Hepatocyte (in vitro differentiated cells): ENCODE results near the gene NOC4L. TPM values are rescaled to one million over a fixed set of nuclear protein-coding genes. Genes with fewer than 3 reads are reported as not detected.

Experiments used
- DNase-seq: peaks from one replicate; pipeline ENCODE4 v3.0.0-alpha.2; 2016; ENCODE audit warnings: low spot score
- H2AFZ ChIP-seq: fragments of 200-600 bp; sonication (generic); 2 replicates; pipeline ENCODE4 v1.6.0; 2016; ENCODE audit warnings: antibody characterized with exemption, mild to moderate bottlenecking
- H3K27ac ChIP-seq: fragments of 200-600 bp; sonication (generic); 2 replicates; pipeline ENCODE4 v1.5.1; 2016; ENCODE audit warnings: mild to moderate bottlenecking
- H3K27me3 ChIP-seq: fragments of 200-600 bp; sonication (generic); 2 replicates; pipeline ENCODE4 v1.6.1; 2016
- H3K36me3 ChIP-seq: fragments of 200-600 bp; sonication (generic); replicated peaks from 2 replicates; pipeline ENCODE4 v1.5.1; 2016; ENCODE audit warnings: low read depth; ENCODE audit not compliant: insufficient read depth
- H3K4me1 ChIP-seq: fragments of 200-600 bp; sonication (generic); 2 replicates; pipeline ENCODE4 v1.5.1; 2016; ENCODE audit warnings: mild to moderate bottlenecking, moderate library complexity; ENCODE audit not compliant: insufficient read depth
- H3K4me2 ChIP-seq: fragments of 200-600 bp; sonication (generic); 2 replicates; pipeline ENCODE4 v1.6.0; 2016
- H3K4me3 ChIP-seq: fragments of 200-600 bp; sonication (generic); 2 replicates; pipeline ENCODE4 v1.5.1; 2016; ENCODE audit warnings: mild to moderate bottlenecking
- H3K79me2 ChIP-seq: fragments of 200-600 bp; sonication (generic); 2 replicates; pipeline ENCODE4 v1.6.0; 2017; ENCODE audit warnings: mild to moderate bottlenecking
- H3K9me2 ChIP-seq: fragments of 200-600 bp; sonication (generic); replicated peaks from 2 replicates; pipeline ENCODE4 v1.6.0; 2017; ENCODE audit warnings: mild to moderate bottlenecking; ENCODE audit not compliant: insufficient read depth
- H3K9me3 ChIP-seq: fragments of 200-600 bp; sonication (generic); 2 replicates; pipeline ENCODE4 v1.5.1; 2016; ENCODE audit warnings: low read depth, mild to moderate bottlenecking
- H4K20me1 ChIP-seq: fragments of 200-600 bp; sonication (generic); 2 replicates; pipeline ENCODE4 v1.6.0; 2016; ENCODE audit warnings: mild to moderate bottlenecking; ENCODE audit not compliant: insufficient read depth, poor library complexity, severe bottlenecking
- EZH2 ChIP-seq: fragments of 200-600 bp; sonication (generic); IDR thresholded peaks from 2 replicates; pipeline ENCODE4 v1.6.1; 2016; ENCODE audit warnings: antibody characterized with exemption, mild to moderate bottlenecking, borderline replicate concordance
- EZH2phosphoT487 ChIP-seq: fragments of 200-600 bp; sonication (generic); IDR thresholded peaks from one replicate; pipeline ENCODE4 v1.6.1; 2018; ENCODE audit warnings: antibody characterized with exemption, mild to moderate bottlenecking, low read depth, moderate library complexity; ENCODE audit not compliant: unreplicated experiment, severe bottlenecking
- WGBS: methylation state at CpG from one replicate; pipeline ENCODE4 v1.1.6; 2016; ENCODE audit warnings: low lambda C conversion rate; ENCODE audit errors: missing lambda C conversion rate; 5-methylcytosine and 5-hydroxymethylcytosine counted together
- polyA plus RNA-seq: library from polyadenylated mRNA; unstranded; fragments of >200 nt; fragmentation: Nextera tagmentation; extraction: Ambion mirVana; gene quantifications from 2 replicates; pipeline ENCODE4 v1.2.1, GENCODE V29; 2016
- total RNA-seq: library from RNA; depleted of rRNA; stranded (reverse); fragments of >200 nt; gene quantifications from 2 replicates; pipeline ENCODE4 v1.2.3, GENCODE V29; 2014
- TF ChIP-seq, protein P1 (sequence below): fragments of 200-600 bp; sonication (generic); IDR thresholded peaks from 2 replicates; pipeline ENCODE4 v1.5.1; 2016; ENCODE audit warnings: antibody characterized with exemption, mild to moderate bottlenecking; ENCODE audit not compliant: poor library complexity

Gene NOC4L
- total and polyA plus RNA-seq, 2 experiments from 2014 or later = 8.9 to 31.8 TPM

DNA sequence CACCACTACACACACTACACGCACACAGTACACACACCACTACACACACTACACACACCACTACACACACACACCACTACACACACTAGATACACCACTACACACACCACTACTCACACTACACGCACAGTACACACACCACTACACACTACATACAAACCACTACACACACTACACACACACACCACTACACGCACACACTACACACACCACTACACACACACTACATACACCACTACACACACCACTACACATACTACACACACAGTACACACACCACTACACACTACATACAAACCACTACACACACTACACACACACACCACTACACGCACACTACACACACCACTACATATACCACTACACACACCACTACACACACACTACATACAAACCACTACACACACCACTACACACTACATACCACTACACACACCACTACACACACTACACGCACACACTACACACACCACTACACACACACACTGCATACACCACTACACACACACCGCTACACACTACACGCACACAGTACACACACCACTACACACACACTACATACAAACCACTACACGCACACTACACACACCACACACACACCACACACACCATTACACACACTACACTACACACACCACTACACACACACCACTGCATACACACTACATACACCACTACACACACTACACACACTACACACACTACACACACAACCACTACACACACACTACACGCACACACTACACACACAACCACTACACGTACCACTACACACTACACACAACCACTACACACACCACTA lies 11.7 kb downstream of the NOC4L start:
- no peak overlapping the region for H2AFZ ChIP-seq
- H3K79me2 ChIP-seq = no peaks in the 10 kb centered on the region
- no peaks in the 10 kb centered on the region for H3K9me3 ChIP-seq
- H3K4me1 ChIP-seq = no peaks in the 10 kb centered on the region
- no peak for DNase-seq
- H4K20me1 ChIP-seq = no peaks in the 10 kb centered on the region
- no peak overlapping the region for H3K27ac ChIP-seq
- TF ChIP-seq, protein P1, sequence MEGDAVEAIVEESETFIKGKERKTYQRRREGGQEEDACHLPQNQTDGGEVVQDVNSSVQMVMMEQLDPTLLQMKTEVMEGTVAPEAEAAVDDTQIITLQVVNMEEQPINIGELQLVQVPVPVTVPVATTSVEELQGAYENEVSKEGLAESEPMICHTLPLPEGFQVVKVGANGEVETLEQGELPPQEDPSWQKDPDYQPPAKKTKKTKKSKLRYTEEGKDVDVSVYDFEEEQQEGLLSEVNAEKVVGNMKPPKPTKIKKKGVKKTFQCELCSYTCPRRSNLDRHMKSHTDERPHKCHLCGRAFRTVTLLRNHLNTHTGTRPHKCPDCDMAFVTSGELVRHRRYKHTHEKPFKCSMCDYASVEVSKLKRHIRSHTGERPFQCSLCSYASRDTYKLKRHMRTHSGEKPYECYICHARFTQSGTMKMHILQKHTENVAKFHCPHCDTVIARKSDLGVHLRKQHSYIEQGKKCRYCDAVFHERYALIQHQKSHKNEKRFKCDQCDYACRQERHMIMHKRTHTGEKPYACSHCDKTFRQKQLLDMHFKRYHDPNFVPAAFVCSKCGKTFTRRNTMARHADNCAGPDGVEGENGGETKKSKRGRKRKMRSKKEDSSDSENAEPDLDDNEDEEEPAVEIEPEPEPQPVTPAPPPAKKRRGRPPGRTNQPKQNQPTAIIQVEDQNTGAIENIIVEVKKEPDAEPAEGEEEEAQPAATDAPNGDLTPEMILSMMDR = no peak
- TF ChIP-seq EZH2 = no peak
- TF ChIP-seq EZH2phosphoT487 = no peak
- no peak overlapping the region for H3K4me3 ChIP-seq
- no peaks in the 10 kb centered on the region for H3K9me2 ChIP-seq
- H3K4me2 ChIP-seq = no peak overlapping the region
- H3K27me3 ChIP-seq = no peaks in the 10 kb centered on the region
- 100% methylated on average over 7 of the region's 10 CpGs for whole genome bisulfite sequencing
- H3K36me3 ChIP-seq = no peaks in the 10 kb centered on the region

- TF ChIP-seq EZH2phosphoT487 = no peak
- TF ChIP-seq, protein P1 = no peak
- no peak for TF ChIP-seq EZH2
- no peaks in the 10 kb centered on the region for H3K27me3 ChIP-seq
- H4K20me1 ChIP-seq = no peaks in the 10 kb centered on the region
- no peaks in the 10 kb centered on the region for H3K4me1 ChIP-seq
- H3K27ac ChIP-seq = no peak overlapping the region
- no peak overlapping the region for H2AFZ ChIP-seq
- DNase-seq = no peak
- no peaks in the 10 kb centered on the region for H3K36me3 ChIP-seq
- no peak overlapping the region for H3K4me3 ChIP-seq
- H3K9me2 ChIP-seq = no peaks in the 10 kb centered on the region
- H3K79me2 ChIP-seq = no peaks in the 10 kb centered on the region
- WGBS = 82% methylated on average over 5 of the region's 8 CpGs
- no peaks in the 10 kb centered on the region for H3K9me3 ChIP-seq
- H3K4me2 ChIP-seq = no peak overlapping the region
Measured at GRCh38 chr12:132156573-132157325, 12.5 kb downstream of the NOC4L start.

- Histone ChIP-seq H3K4me2 (no peak overlapping the region), H3K4me1 (no peaks in the 10 kb centered on the region), H2AFZ (no peak overlapping the region), H3K79me2 (no peaks in the 10 kb centered on the region), H3K36me3 (no peaks in the 10 kb centered on the region), H4K20me1 (no peaks in the 10 kb centered on the region), H3K27ac (no peak overlapping the region), H3K27me3 (no peaks in the 10 kb centered on the region), H3K9me2 (no peaks in the 10 kb centered on the region), H3K4me3 (no peak overlapping the region), H3K9me3 (no peaks in the 10 kb centered on the region)
- TF ChIP-seq EZH2phosphoT487 (no peak), EZH2 (no peak)
- TF ChIP-seq, protein P1 = no peak
- 96% methylated on average over 3 of the region's 5 CpGs for WGBS
- no peak for DNase-seq
Measured at GRCh38 chr12:132157733-132158409, 13.6 kb downstream of the NOC4L start.
